Esophagus muscularis mucosa (tissue), 4 donors: ENCODE data around the gene HHATL.

Source experiments
- EP300 ChIP-seq: sonication (generic); formaldehyde crosslinking; IDR thresholded peaks from one replicate; pipeline ENCODE4 v1.6.1; 2017; ENCODE audit warnings: antibody characterized with exemption
- POLR2A ChIP-seq: fragments of 450-650 bp; IDR thresholded peaks from one replicate; pipeline ENCODE4 v1.6.1; 2017; ENCODE audit warnings: antibody characterized with exemption, moderate library complexity, mild to moderate bottlenecking, low read depth
- POLR2AphosphoS5 ChIP-seq, 2 donors: sonication (generic); formaldehyde crosslinking; IDR thresholded peaks; one replicate each; pipeline ENCODE4 v1.6.1; 2017; ENCODE audit warnings: antibody characterized with exemption in 2 of 2
- TF ChIP-seq, protein P1 (sequence below), 3 experiments: fragments of 200-600 bp in 2 of 3; fragments of 450-650 bp in 1 of 3; sonication (generic) in 2 of 3; IDR thresholded peaks; one replicate each; pipeline ENCODE4 v1.5.1; 2017 to 2019; ENCODE audit warnings: antibody characterized with exemption in 3 of 3, mild to moderate bottlenecking in 2 of 3, moderate library complexity in 1 of 3

DNA sequence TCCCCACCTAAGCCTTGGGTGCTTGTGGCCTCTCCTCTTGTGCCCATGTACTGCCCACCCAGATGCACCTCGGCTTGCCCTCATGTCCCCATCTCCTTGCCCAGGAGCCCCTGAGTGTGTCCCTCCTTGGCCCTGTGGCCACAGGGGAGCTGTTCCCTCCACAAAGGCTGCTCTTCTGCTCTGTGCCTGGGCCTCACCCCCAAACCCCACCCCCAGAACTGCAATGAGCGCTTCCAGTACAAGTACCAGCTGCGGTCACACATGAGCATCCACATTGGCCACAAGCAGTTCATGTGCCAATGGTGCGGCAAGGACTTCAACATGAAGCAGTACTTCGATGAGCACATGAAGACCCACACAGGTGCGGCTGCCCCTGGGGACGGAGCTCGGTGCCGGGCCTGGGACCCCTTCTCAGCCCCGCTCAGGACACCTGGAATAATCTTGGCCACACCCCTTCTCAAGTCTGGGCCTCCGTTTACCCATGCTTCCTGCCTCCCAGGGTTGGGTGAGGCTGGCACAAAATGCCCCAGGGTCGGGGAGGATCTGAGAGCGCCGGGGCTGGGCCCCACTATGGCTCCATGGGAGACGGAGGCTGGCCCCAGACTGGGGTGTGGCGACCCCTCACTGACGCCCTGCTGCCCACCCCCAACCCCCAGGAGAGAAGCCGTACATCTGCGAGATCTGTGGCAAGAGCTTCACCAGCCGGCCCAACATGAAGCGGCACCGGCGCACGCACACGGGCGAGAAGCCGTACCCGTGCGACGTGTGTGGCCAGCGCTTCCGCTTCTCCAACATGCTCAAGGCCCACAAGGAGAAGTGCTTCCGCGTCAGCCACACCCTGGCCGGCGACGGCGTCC is 38.8 kb downstream of the HHATL start:
- TF ChIP-seq, protein P1, sequence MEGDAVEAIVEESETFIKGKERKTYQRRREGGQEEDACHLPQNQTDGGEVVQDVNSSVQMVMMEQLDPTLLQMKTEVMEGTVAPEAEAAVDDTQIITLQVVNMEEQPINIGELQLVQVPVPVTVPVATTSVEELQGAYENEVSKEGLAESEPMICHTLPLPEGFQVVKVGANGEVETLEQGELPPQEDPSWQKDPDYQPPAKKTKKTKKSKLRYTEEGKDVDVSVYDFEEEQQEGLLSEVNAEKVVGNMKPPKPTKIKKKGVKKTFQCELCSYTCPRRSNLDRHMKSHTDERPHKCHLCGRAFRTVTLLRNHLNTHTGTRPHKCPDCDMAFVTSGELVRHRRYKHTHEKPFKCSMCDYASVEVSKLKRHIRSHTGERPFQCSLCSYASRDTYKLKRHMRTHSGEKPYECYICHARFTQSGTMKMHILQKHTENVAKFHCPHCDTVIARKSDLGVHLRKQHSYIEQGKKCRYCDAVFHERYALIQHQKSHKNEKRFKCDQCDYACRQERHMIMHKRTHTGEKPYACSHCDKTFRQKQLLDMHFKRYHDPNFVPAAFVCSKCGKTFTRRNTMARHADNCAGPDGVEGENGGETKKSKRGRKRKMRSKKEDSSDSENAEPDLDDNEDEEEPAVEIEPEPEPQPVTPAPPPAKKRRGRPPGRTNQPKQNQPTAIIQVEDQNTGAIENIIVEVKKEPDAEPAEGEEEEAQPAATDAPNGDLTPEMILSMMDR (IDR thresholded peaks at IDR 0.05): no peak
- no peak for TF ChIP-seq EP300
- TF ChIP-seq POLR2A: no peak
- TF ChIP-seq POLR2AphosphoS5 (IDR thresholded peaks at IDR 0.05): peak in 1 of 2 donors; percentile 30
